ENCODE data around the gene ATP2A3.

Gene ATP2A3

DNA sequence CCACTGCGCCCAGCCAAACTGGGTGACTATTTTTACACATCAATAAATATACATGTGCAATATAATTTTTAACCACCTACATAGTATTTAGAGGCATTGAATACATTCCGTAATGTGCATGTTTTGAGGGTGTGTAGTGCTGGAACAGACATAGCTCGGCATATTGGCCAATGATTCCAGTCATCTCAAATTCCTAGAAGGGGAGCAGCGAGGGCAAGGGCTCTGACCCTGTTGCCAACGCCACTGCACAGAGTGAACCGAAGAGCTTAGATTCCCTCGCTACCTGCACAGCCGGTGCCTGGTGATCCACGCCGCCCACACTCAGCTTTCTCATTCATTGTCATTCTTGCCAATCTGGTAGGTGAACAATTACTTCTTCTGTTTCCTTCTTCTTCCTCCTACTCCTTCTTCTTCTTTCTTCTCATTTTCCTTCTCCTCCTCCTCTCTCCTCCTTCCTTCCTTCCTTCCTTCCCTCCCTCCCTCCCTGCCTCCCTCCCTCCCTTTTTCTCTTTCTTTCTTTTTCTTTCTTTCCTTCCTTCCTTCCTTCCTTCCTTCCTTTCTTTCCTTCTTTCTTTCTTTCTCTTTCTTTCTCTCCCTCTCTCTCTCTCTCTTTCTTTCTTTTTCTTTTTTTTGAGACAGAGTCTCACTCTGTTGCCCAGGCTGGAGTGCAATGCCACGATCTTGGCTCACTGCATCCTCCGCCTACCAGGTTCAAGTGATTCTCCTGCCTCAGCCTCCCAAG lies 26.3 kb upstream of the ATP2A3 start:
- H3K4me3 ChIP-seq (ENCODE audit: low read depth, low read length): no peak overlapping the region
- DNase-seq (ENCODE audit: low read depth): peak; percentile 19
- TF ChIP-seq, protein P1, sequence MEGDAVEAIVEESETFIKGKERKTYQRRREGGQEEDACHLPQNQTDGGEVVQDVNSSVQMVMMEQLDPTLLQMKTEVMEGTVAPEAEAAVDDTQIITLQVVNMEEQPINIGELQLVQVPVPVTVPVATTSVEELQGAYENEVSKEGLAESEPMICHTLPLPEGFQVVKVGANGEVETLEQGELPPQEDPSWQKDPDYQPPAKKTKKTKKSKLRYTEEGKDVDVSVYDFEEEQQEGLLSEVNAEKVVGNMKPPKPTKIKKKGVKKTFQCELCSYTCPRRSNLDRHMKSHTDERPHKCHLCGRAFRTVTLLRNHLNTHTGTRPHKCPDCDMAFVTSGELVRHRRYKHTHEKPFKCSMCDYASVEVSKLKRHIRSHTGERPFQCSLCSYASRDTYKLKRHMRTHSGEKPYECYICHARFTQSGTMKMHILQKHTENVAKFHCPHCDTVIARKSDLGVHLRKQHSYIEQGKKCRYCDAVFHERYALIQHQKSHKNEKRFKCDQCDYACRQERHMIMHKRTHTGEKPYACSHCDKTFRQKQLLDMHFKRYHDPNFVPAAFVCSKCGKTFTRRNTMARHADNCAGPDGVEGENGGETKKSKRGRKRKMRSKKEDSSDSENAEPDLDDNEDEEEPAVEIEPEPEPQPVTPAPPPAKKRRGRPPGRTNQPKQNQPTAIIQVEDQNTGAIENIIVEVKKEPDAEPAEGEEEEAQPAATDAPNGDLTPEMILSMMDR (conservative IDR thresholded peaks at IDR 0.05; ENCODE audit: low read depth, low read length): no peak

DNA sequence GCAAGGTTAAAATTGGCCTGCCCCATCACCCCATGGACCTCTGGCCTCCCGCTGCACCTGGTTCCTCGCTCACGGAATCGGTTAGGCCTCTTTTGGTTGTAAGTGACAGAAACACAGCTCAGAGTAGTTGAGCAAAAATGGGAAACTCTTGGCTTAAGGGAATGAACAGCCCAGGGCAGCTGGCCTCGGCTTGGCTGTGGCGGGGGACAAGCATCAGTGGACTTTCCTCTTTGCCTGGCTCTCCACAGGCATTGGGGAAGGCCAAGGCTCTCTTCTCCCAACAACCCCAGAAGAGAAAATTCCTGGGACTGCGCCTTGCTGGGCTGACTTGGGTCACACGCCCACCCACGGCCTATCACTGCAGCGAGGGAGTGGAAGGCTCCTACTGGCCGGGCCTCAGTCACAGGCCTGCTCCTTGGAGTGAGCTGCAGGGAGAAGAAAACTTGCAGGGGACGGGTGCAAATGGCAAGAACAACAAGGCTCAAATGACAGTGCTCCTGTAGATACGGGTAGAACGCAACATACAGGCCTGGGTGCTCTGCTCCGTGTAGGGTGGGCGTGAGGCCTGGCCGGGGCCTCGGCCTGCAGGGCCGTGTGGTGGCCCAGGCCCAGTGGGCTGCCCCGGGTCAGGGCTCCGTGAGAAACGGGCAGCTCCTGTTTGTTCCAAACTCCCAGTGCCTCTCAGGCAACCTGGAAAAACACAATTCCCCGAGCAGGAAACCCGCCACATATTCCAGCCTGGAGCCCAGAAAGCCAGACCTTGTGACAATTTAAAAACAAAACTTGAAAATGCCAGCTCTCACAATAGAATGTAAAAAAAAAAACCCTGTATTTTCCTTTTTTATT lies 25.0 kb upstream of the ATP2A3 start:
- DNase-seq (ENCODE audit: low read depth): no peak
- TF ChIP-seq, protein P1 (conservative IDR thresholded peaks at IDR 0.05; ENCODE audit: low read depth, low read length): no peak
- no peak overlapping the region for H3K4me3 ChIP-seq (ENCODE audit: low read depth, low read length)

DNA sequence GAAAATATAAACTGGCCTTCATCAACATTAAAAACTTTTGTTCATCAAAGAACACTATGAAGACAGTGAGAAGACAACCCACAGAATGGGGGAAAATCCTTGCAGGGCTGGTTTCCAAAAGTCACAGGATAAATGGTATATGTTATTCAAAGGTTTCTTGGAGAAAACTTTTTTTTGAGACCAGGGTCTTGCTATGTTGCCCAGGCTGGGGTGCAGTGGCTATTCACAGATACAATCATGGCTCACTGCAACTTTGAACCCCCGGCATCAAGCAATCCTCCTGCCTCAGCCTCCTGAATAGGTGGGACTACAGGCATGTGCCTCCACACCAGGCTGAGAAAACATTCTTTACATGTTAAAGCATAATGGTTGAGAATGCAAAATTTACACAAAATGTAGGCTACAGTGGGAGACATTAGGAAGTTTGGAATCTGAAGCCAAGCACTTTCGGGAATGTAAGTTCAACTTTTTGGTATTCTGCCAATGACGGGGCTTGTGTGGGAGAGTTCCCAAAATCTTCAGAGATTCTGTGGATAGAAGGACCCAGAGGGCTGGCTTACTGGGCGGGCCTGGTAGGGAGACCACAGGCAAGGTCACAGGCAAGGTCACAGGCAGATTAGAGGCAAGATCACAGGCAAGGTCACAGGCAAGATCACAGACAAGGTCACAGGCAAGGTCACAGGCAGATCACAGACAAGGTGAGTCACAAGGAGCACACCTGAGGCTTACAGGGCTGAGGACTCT lies 24.2 kb upstream of the ATP2A3 start:
- no peak overlapping the region for H3K4me3 ChIP-seq (ENCODE audit: low read depth, low read length)
- DNase-seq (ENCODE audit: low read depth): no peak
- TF ChIP-seq, protein P1 (conservative IDR thresholded peaks at IDR 0.05; ENCODE audit: low read depth, low read length): no peak

DNA sequence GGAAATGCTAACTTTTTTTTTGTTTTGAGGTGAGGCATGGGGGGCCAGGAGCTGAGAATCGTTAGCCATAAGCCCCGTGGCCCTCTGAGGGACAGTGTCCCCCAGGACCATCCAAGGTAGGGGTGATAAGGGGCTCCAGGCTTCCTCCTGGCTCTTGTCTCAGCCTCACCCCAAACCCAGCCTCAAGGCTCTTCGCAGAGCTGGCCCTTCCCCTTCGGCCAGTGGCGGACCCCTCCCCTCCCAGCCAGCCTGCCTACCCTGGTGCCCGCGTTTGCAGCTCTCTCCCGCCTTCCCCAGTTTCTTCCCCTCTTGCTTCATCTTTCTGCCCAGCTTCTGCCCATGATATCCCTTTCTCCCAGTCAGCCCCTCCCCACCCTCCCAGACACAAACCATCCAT lies 22.7 kb upstream of the ATP2A3 start:
- TF ChIP-seq, protein P1 (conservative IDR thresholded peaks at IDR 0.05; ENCODE audit: low read depth, low read length): no peak
- no peak overlapping the region for H3K4me3 ChIP-seq (ENCODE audit: low read depth, low read length)
- no peak for DNase-seq (ENCODE audit: low read depth)

DNA sequence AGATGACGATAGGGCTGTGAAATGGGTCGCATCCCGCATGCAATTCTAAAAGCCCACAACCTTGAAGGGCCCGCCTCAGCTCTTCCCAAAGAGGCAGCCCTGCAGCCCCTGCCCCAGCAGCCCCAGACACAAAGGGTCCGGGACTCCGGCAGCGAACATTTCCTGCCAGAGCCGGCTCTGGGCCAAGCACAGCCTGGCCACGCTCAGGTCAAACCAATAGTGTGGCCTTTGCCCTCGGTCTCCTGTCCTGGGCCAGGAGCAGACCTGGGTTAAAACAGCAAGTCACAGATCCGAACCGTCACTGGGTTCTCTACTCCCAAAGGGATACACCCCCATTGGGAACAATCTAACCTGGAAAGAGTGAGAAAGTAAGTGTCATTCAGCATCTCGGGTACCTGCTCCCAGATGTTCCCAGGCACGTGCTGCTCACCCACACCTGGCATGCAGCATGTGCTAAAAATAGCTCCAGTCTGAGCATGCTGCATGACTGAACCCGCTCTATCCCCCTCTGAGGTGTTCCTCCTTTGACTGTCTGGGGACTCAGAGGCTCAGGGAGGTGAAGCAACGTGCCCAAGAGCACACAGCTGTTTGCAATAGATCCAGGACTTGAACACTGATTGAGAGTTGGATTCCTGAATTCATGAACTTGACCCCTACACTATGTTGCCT lies 22.2 kb upstream of the ATP2A3 start:
- TF ChIP-seq, protein P1 (conservative IDR thresholded peaks at IDR 0.05; ENCODE audit: low read depth, low read length): no peak
- H3K4me3 ChIP-seq (ENCODE audit: low read depth, low read length): no peak overlapping the region
- DNase-seq (ENCODE audit: low read depth): peak; percentile 9

DNA sequence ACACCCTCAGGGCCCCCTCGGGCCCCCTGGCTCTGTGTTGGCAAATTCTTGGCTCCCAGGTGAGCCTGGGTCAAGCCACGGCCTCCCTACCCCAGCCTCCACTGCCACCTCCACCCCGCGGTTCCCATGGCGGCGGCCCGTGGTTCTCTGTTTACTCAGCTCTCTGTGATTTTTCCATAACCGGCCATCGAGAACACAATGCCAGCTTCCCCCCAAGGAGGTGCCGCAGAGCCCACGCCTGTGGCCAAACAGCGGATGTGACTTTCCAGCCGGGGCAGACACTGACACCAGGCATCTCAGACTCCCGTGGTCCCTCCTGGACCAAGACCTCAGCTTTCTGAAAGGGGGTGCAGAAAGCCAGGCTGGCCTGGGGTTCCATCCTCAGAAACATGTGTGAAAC lies 21.6 kb upstream of the ATP2A3 start:
- TF ChIP-seq, protein P1 (conservative IDR thresholded peaks at IDR 0.05; ENCODE audit: low read depth, low read length): no peak
- DNase-seq (ENCODE audit: low read depth): no peak
- H3K4me3 ChIP-seq (ENCODE audit: low read depth, low read length): no peak overlapping the region
